ENCODE measurements around the gene RBM14.
"Not testable (repeated sequence)": the region's sequence is repeated elsewhere in the genome, so short reads cannot be mapped to it uniquely, and the experiment has no call there.

RBM14 gene

GRCh38 chr11:66598993-66599392, 17.4 kb upstream of the RBM14 start:
- DNase-seq = no peak

- DNase-seq = no peak
Measured at GRCh38 chr11:66600219-66600618, 16.2 kb upstream of the RBM14 start.

DNA sequence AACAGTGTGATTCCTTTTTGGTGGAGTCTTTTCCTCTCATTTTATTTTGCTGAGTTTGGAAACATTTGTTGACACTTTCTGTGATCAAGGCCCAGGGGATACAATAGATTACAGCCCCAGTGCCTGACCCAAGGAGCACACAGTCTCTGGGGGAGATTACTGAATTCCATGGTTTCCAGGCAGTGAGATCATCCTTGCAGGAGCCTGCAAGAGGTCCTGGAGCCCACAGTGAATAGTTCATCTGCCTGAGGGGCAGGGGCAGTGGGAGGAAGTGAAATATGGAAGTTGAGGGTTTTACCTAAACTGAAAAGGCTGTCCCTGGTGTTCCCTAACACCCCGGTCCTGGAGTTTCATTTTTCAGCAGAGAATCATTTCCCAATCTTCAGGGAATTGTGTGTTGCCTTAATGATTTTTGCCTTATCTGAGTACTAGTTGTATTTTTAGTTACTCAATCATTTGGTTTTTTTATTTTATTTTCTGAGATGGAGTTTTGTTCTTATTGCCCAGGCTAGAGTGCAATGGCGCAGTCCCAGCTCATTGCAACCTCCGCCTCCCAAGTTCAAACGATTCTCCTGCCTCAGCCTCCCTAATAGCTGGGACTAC, 15.7 kb upstream of the RBM14 start:
- no peak for DNase-seq

GRCh38 chr11:66603072-66603471, 13.4 kb upstream of the RBM14 start:
- DNase-seq = no peak

GRCh38 chr11:66604155-66604554, 12.3 kb upstream of the RBM14 start:
- DNase-seq = no peak

GRCh38 chr11:66606608-66607007, 9.8 kb upstream of the RBM14 start:
- DNase-seq = not testable (repeated sequence)

DNA sequence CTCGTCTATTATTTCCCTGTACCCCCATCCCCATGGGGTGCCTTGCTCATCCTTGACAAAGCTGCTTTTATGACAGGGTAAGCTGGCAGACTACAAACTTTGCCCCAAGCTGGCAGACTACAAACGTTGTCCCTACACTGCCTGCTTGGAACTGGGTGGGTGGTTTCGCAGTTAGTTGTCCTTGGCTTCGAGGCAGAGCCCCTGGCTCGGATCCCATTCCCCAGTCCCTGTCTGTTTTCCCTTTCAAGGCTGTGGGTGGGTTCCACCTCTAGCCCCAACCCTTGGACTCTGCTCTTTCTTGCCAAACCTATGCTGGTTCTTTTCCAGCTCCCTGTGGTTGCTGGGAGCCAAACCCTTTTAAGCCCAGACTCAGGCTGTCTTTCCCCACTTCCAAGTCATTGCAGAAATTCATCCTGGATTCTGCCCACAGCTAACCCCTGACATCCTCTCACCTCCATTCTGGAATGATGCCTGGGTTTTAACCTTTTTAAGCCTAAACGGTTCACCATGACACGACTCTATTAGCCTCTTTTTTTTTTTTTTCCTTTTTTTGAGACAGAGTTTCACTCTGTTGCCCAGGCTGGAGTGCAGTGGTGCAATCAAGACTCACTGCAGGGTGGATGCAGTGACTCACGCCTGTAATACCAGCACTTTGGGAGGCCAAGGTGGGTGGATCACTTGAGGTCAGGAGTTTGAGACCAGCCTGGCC, 9.2 kb upstream of the RBM14 start:
- peak; percentile 88 for DNase-seq

- no peak for DNase-seq
Measured at GRCh38 chr11:66609721-66610617, 6.5 kb upstream of the RBM14 start.

DNA sequence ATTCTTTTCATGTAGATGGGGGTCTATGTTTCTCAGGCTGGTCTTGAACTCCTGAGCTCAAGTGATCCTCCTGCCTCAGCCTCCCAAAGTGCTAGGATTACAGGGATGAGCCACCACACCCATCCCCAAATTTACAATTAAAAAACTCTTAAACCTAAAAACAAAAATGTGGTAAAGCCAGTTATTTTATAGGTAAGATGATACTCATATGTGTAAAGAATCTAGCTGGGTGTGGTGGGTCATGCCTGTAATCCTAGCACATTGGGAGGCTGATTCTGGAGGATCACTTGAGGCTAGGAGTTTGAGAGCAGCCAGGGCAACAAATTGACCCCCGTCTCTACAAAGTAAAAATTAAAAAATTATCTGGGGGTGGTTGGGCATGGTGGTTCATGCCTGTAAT, 4.0 kb upstream of the RBM14 start:
- no peak for DNase-seq

GRCh38 chr11:66614073-66614472, 2.4 kb upstream of the RBM14 start:
- no peak for DNase-seq

DNA sequence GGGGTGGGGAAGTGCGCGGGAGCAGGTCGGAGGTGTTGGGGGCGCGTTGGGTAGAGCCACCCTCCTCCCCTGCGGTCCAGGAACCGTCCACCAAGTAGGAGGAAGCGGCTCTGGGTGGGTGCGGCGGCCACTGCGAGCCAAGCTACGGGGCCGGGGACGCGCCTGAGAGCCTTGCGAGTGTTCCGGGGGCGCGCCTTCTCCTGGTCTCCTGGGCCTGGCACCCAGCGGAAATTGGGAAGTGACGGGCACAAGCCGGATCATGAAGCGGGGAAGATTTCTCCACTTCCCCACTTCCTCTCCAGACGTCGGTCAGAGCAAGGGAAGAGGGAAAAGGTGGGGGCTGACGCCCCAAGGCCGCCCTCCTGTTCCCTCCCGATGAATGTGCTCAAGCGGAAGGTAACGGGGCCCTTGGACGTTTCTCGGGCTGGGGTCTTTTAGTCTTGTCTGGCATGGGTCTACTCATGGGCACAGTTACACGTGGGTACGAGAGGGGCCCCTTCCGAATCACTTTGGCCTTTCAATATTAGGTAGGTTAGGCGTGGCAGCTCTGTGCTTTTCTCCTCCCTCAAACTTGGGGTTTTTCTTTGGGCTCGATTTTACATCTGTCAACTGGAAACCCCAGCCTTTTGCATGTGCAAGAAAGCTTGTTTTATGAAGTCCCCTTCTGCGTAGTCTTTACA, 865 bp downstream of the RBM14 start:
- no peak for DNase-seq

DNA sequence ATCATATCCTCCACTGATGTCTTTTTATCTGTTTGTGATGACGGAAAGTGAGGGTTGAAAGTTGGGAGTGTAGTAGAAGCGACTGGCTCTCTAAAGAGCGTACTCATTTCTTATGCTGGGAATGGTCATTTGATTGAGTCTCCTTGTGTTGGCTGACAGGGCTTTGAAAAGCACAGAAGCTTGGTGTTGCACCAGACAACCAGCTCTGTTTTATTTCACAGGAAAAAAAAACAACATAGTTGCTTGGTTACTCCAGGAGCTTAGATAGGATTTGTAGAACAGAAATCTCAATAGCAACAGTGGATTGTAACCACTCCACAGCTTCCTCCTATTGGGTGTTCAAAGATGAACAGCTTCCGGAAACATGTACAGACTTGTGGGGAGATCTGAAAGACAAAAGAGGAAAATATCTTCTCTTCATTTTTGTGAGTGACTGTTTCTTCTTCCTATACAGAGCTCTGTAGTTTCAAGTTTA, 2.7 kb downstream of the RBM14 start:
- no peak for DNase-seq

DNA sequence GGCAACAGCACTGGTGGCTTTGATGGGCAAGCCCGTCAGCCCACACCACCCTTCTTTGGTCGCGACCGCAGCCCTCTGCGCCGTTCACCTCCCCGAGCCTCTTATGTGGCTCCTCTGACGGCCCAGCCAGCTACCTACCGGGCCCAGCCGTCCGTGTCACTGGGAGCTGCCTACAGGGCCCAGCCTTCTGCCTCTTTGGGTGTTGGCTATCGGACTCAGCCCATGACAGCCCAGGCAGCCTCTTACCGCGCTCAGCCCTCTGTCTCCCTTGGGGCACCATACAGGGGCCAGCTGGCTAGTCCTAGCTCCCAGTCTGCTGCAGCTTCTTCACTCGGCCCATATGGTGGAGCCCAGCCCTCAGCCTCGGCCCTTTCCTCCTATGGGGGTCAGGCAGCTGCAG, 8.0 kb downstream of the RBM14 start:
- DNase-seq = no peak

DNA sequence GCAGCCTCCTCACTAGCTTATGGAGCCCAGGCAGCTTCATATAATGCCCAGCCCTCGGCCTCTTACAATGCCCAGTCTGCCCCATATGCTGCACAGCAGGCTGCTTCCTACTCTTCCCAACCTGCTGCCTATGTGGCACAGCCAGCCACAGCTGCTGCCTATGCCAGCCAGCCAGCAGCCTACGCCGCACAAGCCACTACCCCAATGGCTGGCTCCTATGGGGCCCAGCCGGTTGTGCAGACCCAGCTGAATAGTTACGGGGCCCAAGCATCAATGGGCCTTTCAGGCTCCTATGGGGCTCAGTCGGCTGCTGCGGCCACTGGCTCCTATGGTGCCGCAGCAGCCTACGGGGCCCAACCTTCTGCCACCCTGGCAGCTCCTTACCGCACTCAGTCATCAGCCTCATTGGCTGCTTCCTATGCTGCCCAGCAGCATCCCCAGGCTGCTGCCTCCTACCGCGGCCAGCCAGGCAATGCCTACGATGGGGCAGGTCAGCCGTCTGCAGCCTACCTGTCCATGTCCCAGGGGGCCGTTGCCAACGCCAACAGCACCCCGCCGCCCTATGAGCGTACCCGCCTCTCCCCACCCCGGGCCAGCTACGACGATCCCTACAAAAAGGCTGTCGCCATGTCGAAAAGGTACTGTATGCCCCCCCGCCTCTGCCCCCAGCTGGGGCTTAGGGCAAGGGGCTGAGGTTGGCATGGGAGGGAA, 8.8 kb downstream of the RBM14 start:
- no peak for DNase-seq

GRCh38 chr11:66625752-66626149, 9.3 kb downstream of the RBM14 start:
- no peak for DNase-seq

GRCh38 chr11:66626382-66626781, 10.0 kb downstream of the RBM14 start:
- DNase-seq = no peak

DNA sequence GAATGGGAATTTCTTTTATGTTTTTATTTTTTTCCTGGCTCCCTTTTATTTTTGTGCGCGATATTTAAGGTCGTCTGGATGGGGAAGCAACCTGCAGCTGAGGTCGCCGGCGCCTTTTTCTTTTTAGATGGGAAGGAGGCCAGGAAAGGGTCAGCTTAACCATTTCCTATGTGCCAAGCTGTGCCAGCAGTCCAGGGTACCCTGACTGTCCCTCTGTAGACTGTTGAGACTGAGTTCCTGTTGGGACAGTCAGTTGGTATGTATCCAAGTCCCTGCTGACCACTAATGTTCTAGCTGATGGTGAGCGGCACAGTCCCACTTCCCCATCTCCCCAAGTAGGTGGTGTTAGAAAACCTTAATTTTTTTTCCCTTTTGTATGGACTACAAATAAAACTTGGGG, 10.5 kb downstream of the RBM14 start:
- DNase-seq = no peak

DNA sequence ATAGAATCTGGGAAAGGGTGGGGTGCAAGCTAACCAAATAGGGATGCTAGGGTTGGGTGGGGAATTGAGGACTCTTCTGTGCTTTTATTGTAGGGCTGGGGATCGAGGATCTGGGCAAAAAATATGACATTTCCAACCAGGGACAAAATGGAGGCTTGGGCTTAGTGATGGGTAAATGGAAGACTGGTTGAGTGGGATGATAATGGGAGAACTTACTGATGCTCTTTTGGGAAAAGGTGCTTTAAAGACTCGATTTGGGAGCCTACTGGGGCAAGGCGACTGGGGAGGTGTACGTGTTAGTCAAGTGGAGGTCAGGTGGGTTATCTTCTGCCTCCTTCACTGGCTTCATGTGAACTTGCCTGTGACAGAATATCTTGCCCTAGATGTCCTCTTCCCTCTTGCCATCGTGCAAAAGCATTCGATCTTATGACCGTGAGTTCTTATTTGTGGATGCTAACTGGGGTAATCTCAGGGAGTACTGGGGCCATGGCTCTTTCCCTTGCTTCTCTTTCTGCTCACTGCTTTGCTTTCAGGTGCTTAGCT, 11.7 kb downstream of the RBM14 start:
- no peak for DNase-seq

GRCh38 chr11:66629356-66629755, 12.9 kb downstream of the RBM14 start:
- DNase-seq = no peak

GRCh38 chr11:66631883-66632282, 15.5 kb downstream of the RBM14 start:
- DNase-seq = no peak

- DNase-seq = no peak
Measured at GRCh38 chr11:66632952-66633351, 16.5 kb downstream of the RBM14 start.

- no peak for DNase-seq
Measured at GRCh38 chr11:66636411-66636810, 20.0 kb downstream of the RBM14 start.

Measured in femur (tissue), 1 donor.